ENCODE data around the gene UBASH3A. TPM values are rescaled to one million over a fixed set of nuclear protein-coding genes. Genes with fewer than 3 reads are reported as not detected.

The UBASH3A gene
- total RNA-seq, 1 experiment from 2014 or later: not detected

DNA sequence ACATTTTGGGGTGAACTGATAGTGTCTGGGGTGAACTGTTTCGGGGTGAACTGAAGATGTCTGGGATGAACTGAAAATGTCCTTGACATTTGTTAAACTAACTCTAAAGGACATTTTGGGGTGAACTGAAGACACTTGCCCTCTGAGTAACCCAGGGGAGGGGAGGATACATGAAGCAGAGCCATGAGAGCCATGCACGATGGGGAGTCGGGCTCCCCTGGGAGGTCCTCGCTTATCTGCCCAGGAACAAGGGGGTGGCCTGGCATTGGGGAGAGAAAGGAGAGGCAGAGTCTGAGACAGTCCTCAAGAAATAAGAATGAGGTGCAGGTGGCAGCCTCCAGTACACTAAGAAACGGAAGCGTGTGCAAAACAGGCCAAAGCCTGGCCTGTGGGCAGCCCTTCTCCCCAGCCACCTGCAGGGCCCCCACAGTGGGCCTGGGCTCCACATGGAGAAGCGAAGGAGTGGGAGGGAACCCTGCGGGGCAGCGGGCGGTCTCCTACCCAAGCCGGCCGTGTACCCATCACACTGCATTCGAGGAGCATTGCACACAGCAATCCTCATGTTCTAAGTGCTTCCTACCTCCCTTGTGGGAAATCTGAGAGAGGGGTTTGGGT, 68.1 kb downstream of the UBASH3A start:
- Histone ChIP-seq H3K36me3 (no peaks in the 10 kb centered on the region), H3K9me3 (replicated peaks) (no peaks in the 10 kb centered on the region), H3K4me3 (no peak overlapping the region), H3K27me3 (0 out of 2 replicates have a peak, but pooled peaks cover 3% of the 10 kb centered on the region), H3K27ac (no peak overlapping the region), H3K4me1 (peaks cover 9% of the 10 kb centered on the region)
- DNase-seq: no peak

- Histone ChIP-seq H3K36me3 (no peaks in the 10 kb centered on the region), H3K27me3 (0 out of 2 replicates have a peak, but pooled peaks cover 3% of the 10 kb centered on the region), H3K4me1 (peaks cover 5% of the 10 kb centered on the region), H3K9me3 (replicated peaks) (no peaks in the 10 kb centered on the region), H3K4me3 (no peak overlapping the region), H3K27ac (no peak overlapping the region)
- no peak for DNase-seq
These were observed 68.8 kb downstream of the UBASH3A start for GRCh38 chr21:42472521-42472920.

- no peak overlapping the region for H3K27ac ChIP-seq
- DNase-seq: no peak
- H3K27me3 ChIP-seq: 0 out of 2 replicates have a peak, but pooled peaks cover 3% of the 10 kb centered on the region
These were observed 69.9 kb downstream of the UBASH3A start for GRCh38 chr21:42473498-42474042.

GRCh38 chr21:42474043-42474831, 70.5 kb downstream of the UBASH3A start:
- H3K36me3 ChIP-seq: no peaks in the 10 kb centered on the region
- 0 out of 2 replicates have a peak, but pooled peaks cover 3% of the 10 kb centered on the region for H3K27me3 ChIP-seq
- no peak overlapping the region for H3K27ac ChIP-seq
- no peak overlapping the region for H3K4me3 ChIP-seq
- peaks cover 2% of the 10 kb centered on the region; the same call in 1 of the 2 replicates for H3K4me1 ChIP-seq
- no peaks in the 10 kb centered on the region for H3K9me3 ChIP-seq (replicated peaks)
- no peak for DNase-seq

More at GRCh38 chr21:42473498-42474042, 69.9 kb downstream of the UBASH3A start:
- H3K36me3 ChIP-seq: no peaks in the 10 kb centered on the region
- no peaks in the 10 kb centered on the region for H3K9me3 ChIP-seq (replicated peaks)
- H3K4me1 ChIP-seq: peaks cover 2% of the 10 kb centered on the region; the same call in 1 of the 2 replicates
- no peak overlapping the region for H3K4me3 ChIP-seq

GRCh38 chr21:42475036-42475435, 71.3 kb downstream of the UBASH3A start:
- Histone ChIP-seq H3K27ac (no peak overlapping the region), H3K9me3 (replicated peaks) (no peaks in the 10 kb centered on the region), H3K4me3 (no peak overlapping the region), H3K27me3 (0 out of 2 replicates have a peak, but pooled peaks cover 3% of the 10 kb centered on the region), H3K36me3 (no peaks in the 10 kb centered on the region), H3K4me1 (peaks cover 2% of the 10 kb centered on the region; the same call in 1 of the 2 replicates)
- DNase-seq: no peak

DNA sequence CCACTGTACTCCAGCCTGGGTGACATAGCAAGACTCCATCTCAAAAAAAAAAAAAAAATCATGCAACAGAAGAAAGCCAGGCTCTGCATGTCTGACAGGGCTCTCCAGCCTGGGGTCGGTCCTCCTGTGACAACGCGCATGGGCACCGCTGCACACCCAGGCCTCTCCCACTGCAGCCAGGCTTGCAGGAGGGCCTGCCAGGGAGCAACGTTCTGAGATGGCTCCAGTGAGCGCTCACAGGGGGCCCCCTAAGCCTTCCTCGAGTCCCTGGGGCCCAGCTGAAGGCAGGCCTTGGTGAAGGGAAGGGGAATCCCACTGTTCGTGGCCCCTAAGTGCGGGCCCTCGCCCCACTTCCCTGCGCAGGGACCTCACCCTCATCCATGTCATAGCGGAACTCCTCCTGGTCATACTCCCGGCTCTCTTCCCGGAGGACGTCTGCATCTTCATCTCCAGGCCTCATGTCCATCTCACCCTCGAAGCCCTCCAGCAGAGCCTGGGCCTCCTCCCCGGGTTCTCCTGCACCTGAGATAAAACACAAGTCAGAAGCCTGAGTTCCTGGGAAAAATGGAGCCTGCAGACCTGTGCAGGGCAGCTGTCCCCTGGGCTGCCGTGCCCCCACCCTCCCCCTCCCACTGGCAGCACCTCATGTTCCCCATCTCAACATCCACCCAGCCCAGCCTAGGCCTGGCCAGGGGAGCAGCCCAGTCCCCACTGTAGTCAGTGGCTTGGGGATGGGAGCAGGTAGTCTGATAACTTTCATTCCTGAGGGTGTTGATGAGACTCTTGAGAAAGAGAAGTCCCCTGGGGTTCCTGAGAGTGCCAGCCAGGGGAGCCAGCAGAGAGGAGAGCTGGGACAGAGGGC, 72.1 kb downstream of the UBASH3A start:
- Histone ChIP-seq H3K36me3 (no peaks in the 10 kb centered on the region), H3K9me3 (replicated peaks) (no peaks in the 10 kb centered on the region), H3K27ac (no peak overlapping the region), H3K4me3 (no peak overlapping the region), H3K4me1 (peaks cover 2% of the 10 kb centered on the region; the same call in 1 of the 2 replicates), H3K27me3 (0 out of 2 replicates have a peak, but pooled peaks cover 3% of the 10 kb centered on the region)
- no peak for DNase-seq

DNA sequence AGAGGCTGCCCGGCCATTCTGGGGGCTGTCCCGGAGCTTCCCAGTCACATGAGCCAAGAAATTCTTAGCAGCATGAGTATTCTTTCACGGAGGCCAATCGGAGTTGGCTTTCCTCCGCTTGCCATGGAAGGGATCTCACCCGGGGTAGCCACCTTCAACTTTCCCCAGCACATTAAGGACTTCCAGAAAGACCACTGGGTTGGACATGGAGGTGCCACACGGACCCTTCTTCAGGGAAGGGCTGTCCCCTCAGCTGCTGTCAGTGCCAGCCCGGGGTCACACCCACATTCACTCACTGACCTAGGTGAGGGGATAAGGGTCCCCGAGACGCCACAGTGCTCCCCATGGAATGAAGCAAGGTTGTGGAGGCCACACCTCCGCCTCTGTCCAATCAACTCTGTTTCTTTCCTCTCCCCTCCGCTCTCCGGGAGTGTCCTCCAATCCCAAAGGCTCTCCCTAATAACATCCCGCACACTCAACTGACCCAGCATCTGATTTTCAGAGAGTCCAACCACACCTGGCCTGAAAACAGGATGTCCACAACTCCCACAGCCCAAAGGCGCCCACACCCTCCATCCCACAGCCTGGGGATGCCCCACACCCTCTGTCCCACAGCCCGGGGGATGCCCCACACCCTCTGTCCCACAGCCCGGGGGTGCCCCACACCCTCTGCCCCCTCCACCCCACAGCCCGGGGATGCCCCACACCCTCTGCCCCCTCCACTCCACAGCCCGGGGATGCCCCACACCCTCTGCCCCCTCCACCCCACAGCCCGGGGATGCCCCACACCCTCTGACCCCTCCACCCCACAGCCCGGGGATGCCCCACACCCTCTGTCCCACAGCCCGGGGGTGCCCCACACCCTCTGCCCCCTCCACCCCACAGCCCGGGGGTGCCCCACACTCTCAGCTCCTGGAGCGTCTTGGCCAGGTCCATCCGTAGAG, 73.0 kb downstream of the UBASH3A start:
- H3K4me1 ChIP-seq: peaks cover 2% of the 10 kb centered on the region; the same call in 1 of the 2 replicates
- DNase-seq: no peak
- no peaks in the 10 kb centered on the region for H3K36me3 ChIP-seq
- H3K27ac ChIP-seq: no peak overlapping the region
- no peak overlapping the region for H3K4me3 ChIP-seq
- no peaks in the 10 kb centered on the region for H3K9me3 ChIP-seq (replicated peaks)
- 0 out of 2 replicates have a peak, but pooled peaks cover 3% of the 10 kb centered on the region for H3K27me3 ChIP-seq

GRCh38 chr21:42478504-42478903, 74.8 kb downstream of the UBASH3A start:
- no peak overlapping the region for H3K27ac ChIP-seq
- H3K27me3 ChIP-seq: no peaks in the 10 kb centered on the region
- H3K9me3 ChIP-seq (replicated peaks): no peaks in the 10 kb centered on the region
- peaks cover 4% of the 10 kb centered on the region; the same call in 1 of the 2 replicates for H3K4me1 ChIP-seq
- H3K36me3 ChIP-seq: no peaks in the 10 kb centered on the region
- no peak overlapping the region for H3K4me3 ChIP-seq
- DNase-seq: no peak

DNA sequence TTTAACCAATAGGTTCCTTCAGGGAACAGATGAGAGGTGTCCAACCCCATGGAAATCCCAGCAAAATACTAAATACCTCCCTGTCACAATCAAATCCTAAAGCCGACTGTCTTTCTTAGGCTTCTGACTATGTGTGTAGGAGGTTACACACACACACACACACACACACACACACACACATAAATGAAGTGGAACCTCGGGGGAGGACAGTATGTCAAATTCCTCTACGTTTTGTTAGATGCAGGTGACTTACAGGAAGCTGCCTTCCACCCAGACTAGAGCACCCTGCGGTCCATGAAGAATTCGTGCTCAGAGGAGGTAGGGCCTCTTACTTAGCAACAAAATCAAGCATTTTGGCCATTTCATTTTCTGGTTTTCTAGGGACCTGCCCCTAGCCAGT, 75.9 kb downstream of the UBASH3A start:
- no peaks in the 10 kb centered on the region for H3K27me3 ChIP-seq
- DNase-seq: no peak
- no peak overlapping the region for H3K4me3 ChIP-seq
- H3K9me3 ChIP-seq (replicated peaks): no peaks in the 10 kb centered on the region
- no peak overlapping the region for H3K27ac ChIP-seq
- H3K36me3 ChIP-seq: no peaks in the 10 kb centered on the region
- H3K4me1 ChIP-seq: peaks cover 4% of the 10 kb centered on the region; the same call in 1 of the 2 replicates

DNA sequence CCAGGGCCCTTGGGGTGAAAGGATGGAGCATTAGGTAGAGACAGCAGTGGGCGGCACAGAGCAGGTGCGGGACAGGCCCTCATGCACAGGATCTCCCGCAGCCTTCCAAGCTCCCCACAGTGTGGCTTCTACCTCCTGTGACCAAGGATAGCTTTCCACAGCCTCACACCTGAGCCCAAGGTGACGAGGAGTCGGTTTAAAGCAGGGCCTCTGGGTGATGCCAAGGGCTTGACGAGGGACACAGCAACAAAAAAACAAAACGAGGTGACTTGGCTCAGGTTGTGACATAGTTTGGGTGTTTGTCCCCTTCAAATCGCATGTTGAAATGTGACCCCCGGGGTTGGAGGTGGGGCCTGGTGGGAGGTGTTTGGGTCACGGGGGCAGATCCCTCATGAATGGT, 77.0 kb downstream of the UBASH3A start:
- DNase-seq: no peak
- Histone ChIP-seq H3K27me3 (no peaks in the 10 kb centered on the region), H3K4me3 (no peak overlapping the region), H3K36me3 (no peaks in the 10 kb centered on the region), H3K4me1 (peaks cover 4% of the 10 kb centered on the region; the same call in 1 of the 2 replicates), H3K9me3 (replicated peaks) (no peaks in the 10 kb centered on the region), H3K27ac (no peak overlapping the region)

- Histone ChIP-seq H3K4me3 (no peak overlapping the region), H3K36me3 (no peaks in the 10 kb centered on the region), H3K27ac (no peak overlapping the region), H3K4me1 (peaks cover 4% of the 10 kb centered on the region; the same call in 1 of the 2 replicates), H3K27me3 (no peaks in the 10 kb centered on the region), H3K9me3 (replicated peaks) (no peaks in the 10 kb centered on the region)
- no peak for DNase-seq
These were observed 77.5 kb downstream of the UBASH3A start for GRCh38 chr21:42481169-42481568.

GRCh38 chr21:42484966-42485365, 81.3 kb downstream of the UBASH3A start:
- no peaks in the 10 kb centered on the region for H3K9me3 ChIP-seq (replicated peaks)
- no peak for DNase-seq
- no peak overlapping the region for H3K4me3 ChIP-seq
- H3K4me1 ChIP-seq: peaks cover 4% of the 10 kb centered on the region; the same call in 1 of the 2 replicates
- H3K27me3 ChIP-seq: no peaks in the 10 kb centered on the region
- no peak overlapping the region for H3K27ac ChIP-seq
- no peaks in the 10 kb centered on the region for H3K36me3 ChIP-seq

DNA sequence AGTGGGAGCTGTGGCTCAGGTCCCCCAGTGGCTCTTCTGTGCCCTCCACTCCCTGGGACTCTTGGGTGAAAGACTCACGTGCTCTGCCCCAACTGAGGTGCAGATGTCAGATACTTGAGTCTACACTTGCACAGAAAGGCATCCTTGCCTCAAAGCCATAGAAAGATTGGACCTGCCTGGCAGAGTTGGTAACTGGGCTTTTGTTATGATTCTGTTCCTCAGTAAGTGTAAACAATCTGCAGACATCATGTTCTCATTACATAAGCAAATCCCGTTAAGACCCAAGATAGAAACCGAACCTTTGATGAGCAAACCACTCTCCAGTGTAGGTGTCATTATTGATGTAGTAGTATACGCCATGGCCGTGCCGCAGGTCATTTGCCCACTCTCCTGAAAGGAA, 82.4 kb downstream of the UBASH3A start:
- H3K27me3 ChIP-seq: no peaks in the 10 kb centered on the region
- no peak overlapping the region for H3K4me3 ChIP-seq

More for the DNA sequence above, 82.4 kb downstream of the UBASH3A start:
- DNase-seq: no peak
- no peak overlapping the region for H3K27ac ChIP-seq
- no peaks in the 10 kb centered on the region for H3K9me3 ChIP-seq (replicated peaks)
- no peaks in the 10 kb centered on the region for H3K36me3 ChIP-seq
- peaks cover 4% of the 10 kb centered on the region; the same call in 1 of the 2 replicates for H3K4me1 ChIP-seq
